Thoracic aorta (tissue), 2 donors: ENCODE data around the gene IL17D. TPM values are rescaled to one million over a fixed set of nuclear protein-coding genes. Genes with fewer than 3 reads are reported as not detected.

Experiments used
- ATAC-seq: fragments of 150-250 bp; one replicate; pipeline ENCODE4 v1.8.0; 2017; ENCODE audit warnings: low read depth; ENCODE audit not compliant: insufficient number of reproducible peaks, low FRiP score
- DNase-seq: peaks from one replicate; pipeline ENCODE4 v3.0.0-alpha.2; 2020; ENCODE audit warnings: low spot score
- H3K27ac ChIP-seq, 2 donors: fragments of 200-600 bp; sonication (generic); 1 replicate in 1 of 2; 2 replicates in 1 of 2; pipeline ENCODE4 v1.5.1; 2016; ENCODE audit warnings: mild to moderate bottlenecking in 2 of 2, moderate library complexity in 2 of 2
- H3K27me3 ChIP-seq: fragments of 200-600 bp; sonication (generic); replicated peaks from 2 replicates; pipeline ENCODE4 v1.6.0; 2016; ENCODE audit warnings: mild to moderate bottlenecking; ENCODE audit not compliant: insufficient read depth
- H3K36me3 ChIP-seq: fragments of 200-600 bp; sonication (generic); one replicate; pipeline ENCODE4 v1.5.1; 2016
- H3K4me1 ChIP-seq, 2 donors: fragments of 200-600 bp; sonication (generic); 1 replicate in 1 of 2; 2 replicates in 1 of 2; pipeline versions ENCODE4 v1.5.1 to v1.6.0; 2016; ENCODE audit warnings: low read depth in 2 of 2, mild to moderate bottlenecking in 1 of 2; ENCODE audit not compliant: control insufficient read depth in 1 of 2
- H3K4me3 ChIP-seq: fragments of 200-600 bp; sonication (generic); 2 replicates; pipeline ENCODE4 v1.5.1; 2016; ENCODE audit warnings: mild to moderate bottlenecking
- H3K9me3 ChIP-seq: fragments of 200-600 bp; sonication (generic); 2 replicates; pipeline ENCODE4 v1.5.1; 2016
- CTCF ChIP-seq: fragments of 200-600 bp; sonication (generic); IDR thresholded peaks from one replicate; pipeline ENCODE4 v1.5.1; 2019; ENCODE audit warnings: antibody characterized with exemption
- total RNA-seq, 2 donors: library from RNA; depleted of rRNA; stranded (reverse); fragments of >200 nt; gene quantifications; one replicate each; pipeline versions ENCODE4 v1.1.0 to v1.2.3, GENCODE V29; 2016

The IL17D gene
- total RNA-seq, 2 donors from 2014 or later = 6.6 to 10.3 TPM

DNA sequence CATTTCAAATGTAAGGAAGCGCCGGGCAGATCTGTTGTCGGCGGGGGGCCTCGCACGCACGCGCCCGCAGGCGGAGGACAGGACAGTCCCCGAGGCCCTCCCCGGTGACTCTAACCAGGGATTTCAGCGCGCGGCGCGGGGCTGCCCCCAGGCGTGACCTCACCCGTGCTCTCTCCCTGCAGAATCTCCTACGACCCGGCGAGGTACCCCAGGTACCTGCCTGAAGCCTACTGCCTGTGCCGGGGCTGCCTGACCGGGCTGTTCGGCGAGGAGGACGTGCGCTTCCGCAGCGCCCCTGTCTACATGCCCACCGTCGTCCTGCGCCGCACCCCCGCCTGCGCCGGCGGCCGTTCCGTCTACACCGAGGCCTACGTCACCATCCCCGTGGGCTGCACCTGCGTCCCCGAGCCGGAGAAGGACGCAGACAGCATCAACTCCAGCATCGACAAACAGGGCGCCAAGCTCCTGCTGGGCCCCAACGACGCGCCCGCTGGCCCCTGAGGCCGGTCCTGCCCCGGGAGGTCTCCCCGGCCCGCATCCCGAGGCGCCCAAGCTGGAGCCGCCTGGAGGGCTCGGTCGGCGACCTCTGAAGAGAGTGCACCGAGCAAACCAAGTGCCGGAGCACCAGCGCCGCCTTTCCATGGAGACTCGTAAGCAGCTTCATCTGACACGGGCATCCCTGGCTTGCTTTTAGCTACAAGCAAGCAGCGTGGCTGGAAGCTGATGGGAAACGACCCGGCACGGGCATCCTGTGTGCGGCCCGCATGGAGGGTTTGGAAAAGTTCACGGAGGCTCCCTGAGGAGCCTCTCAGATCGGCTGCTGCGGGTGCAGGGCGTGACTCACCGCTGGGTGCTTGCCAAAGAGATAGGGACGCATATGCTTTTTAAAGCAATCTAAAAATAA, 18.2 kb downstream of the IL17D start:
- H3K9me3 ChIP-seq = no peaks in the 10 kb centered on the region
- H3K27me3 ChIP-seq = no peaks in the 10 kb centered on the region
- H3K36me3 ChIP-seq = no peaks in the 10 kb centered on the region
- H3K4me3 ChIP-seq = peak overlapping the region; percentile 68
- DNase-seq = no peak
- peaks cover 6 to 15% of the 10 kb centered on the region in 2 donors for H3K4me1 ChIP-seq
- no peak overlapping the region for H3K27ac ChIP-seq
- peak; percentile 13 for TF ChIP-seq CTCF
- ATAC-seq = no peak

- Histone ChIP-seq H3K36me3 (no peaks in the 10 kb centered on the region), H3K27ac (no peak overlapping the region), H3K9me3 (no peaks in the 10 kb centered on the region), H3K4me3 (no peak overlapping the region), H3K4me1 (no peaks in the 10 kb centered on the region), H3K27me3 (no peaks in the 10 kb centered on the region)
- no peak for TF ChIP-seq CTCF
- no peak for DNase-seq
- ATAC-seq = no peak
Measured at GRCh38 chr13:20727856-20728255, 24.4 kb downstream of the IL17D start.

DNA sequence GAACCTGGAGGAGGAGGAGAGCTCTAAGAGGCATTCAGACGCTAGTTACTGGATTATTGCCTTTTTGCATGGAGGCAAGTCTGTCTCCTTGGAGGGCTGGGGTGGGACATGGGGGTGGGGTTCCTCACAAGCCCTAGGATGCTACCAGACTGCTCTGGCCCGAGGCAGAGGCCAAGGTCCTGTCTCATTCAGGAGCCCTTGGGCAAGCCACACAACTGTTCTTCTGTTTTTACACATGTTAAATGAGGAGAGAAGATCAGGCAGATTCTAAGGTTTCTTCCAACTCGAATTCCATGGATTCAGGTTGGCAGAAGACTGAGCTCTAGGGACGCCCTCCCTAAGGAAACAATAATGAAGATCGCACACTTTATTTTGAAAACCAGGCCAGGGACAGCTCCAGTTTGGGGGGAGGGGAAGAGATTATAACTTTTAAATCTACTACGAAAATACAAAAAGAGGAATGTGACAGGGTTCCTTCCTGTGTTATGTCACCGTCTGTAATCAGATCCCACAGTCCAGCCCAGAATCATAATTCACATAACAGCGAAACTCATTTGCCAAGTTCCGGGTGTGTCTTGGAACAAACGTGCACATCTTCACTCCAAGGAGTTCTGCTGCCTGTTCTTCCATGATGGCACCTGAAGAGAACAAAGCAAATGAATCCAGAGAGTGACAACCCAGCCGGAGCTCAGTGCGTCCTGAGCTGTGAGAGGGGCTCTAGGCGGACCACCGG, 25.2 kb downstream of the IL17D start:
- Histone ChIP-seq H3K27me3 (no peaks in the 10 kb centered on the region), H3K4me1 (no peaks in the 10 kb centered on the region), H3K27ac (no peak overlapping the region), H3K4me3 (no peak overlapping the region), H3K9me3 (no peaks in the 10 kb centered on the region), H3K36me3 (no peaks in the 10 kb centered on the region)
- TF ChIP-seq CTCF = no peak
- no peak for ATAC-seq
- DNase-seq = no peak

DNA sequence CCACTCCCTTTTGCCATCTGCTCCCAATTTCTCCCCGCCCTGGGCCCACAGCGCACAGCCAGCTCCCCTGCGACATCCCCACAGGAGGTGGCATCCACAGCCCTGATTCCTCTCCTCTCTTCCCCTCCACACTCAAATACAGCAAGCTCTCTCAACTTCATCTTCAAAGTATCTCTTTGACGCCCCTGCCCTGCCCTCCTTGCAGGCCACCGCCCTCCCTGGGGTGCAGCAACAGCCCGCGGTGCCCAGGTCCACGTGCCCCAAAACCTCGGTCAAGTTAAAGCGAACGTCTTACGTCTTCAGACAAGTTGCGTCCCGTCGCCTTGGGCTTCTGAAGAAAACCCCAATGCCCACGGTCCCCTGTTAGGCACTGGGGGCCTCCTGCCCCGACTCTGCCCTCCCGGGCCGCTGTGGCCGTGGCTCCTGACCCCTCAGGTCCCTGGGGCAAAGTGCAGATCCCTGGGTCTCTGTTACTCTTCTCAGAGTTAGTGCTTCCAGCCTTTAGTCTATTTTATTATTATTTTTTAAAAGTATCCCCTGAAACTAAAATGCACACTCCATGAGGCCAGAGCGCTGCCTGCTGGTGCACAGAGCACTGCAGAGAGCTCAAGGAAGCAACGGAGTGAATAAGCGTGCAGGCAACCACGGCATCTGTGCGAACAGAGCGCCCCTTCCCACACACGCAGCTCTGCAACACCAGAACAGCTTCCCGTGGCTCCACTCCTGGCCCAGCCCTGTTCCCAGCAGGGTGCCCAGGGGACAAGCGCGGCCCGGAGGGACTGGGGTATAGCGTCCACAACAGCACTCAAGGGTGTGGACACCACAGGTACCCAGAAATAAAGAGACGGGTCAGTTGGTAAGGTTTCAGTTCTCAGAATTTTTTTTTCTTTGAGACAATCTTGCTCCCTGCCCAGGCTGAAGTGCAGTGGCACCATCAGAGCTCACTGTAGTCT, 26.4 kb downstream of the IL17D start:
- H3K4me3 ChIP-seq = no peak overlapping the region
- DNase-seq (no peak), ATAC-seq (no peak)
- no peaks in the 10 kb centered on the region for H3K9me3 ChIP-seq
- H3K27ac ChIP-seq = no peak overlapping the region
- TF ChIP-seq CTCF = no peak
- H3K36me3 ChIP-seq = no peaks in the 10 kb centered on the region
- H3K27me3 ChIP-seq = no peaks in the 10 kb centered on the region
- no peaks in the 10 kb centered on the region for H3K4me1 ChIP-seq
